Posterior cingulate gyrus (tissue), 11 donors: ENCODE measurements around the gene ZCCHC17.

Source experiments
- DNase-seq, 10 donors: peaks; one replicate each; pipeline versions ENCODE4 v3.0.0 to v3.0.0-alpha.2; 2020 to 2021; ENCODE audit warnings: mixed read lengths in 3 of 10
- intact Hi-C: fragments of 100-400 bp; cut with DNase I; formaldehyde crosslinking; loops from one replicate; pipeline ENCODE4 v1.15.1; 2023

ZCCHC17 gene

DNA sequence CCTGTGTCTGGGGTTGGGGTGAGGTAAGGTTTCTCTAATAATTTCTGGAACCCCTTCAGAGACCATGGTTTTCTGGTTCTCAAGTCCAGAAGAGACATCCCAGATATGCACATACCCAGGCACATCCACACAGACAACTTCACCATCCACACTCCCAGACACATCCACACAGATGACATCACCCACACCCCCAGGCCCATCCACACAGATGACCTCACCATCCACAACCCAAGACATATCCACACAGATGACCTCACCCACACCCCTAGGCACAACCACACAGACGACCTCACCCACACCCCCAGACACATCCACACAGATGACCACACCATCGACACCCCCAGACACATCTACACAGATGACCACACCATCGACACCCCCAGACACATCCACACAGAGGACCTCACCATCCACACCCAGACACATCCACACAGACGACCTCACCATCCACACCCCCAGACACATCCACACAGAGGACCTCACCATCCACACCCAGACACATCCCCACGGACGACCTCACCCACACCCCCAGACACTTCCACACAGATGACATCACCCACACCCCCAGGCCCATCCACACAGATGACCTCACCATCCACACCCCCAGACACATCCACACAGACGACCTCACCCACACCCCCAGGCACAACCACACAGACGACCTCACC, 89.9 kb downstream of the ZCCHC17 start:
- intact Hi-C loops: loop anchor here (5.0 kb wide), 1 partner anchor 161 kb away; no protein-coding TSS in a partner anchor

GRCh38 chr1:31387612-31388011, 90.8 kb downstream of the ZCCHC17 start:
- peak in 1 of 10 donors; percentile 22 for DNase-seq
- intact Hi-C loops: loop anchor here (5.0 kb wide), 1 partner anchor 160 kb away; no protein-coding TSS in a partner anchor

More for the DNA sequence above, 89.9 kb downstream of the ZCCHC17 start:
- peak in 2 of 10 donors; percentile 30 to 34 for DNase-seq

GRCh38 chr1:31389616-31390015, 92.8 kb downstream of the ZCCHC17 start:
- intact Hi-C loops: loop anchor here (5.0 kb wide), 1 partner anchor 158 kb away; no protein-coding TSS in a partner anchor
- DNase-seq: no peak

- no peak for DNase-seq
- intact Hi-C loops: no loop called here
Measured at GRCh38 chr1:31390071-31390470, 93.2 kb downstream of the ZCCHC17 start.

DNA sequence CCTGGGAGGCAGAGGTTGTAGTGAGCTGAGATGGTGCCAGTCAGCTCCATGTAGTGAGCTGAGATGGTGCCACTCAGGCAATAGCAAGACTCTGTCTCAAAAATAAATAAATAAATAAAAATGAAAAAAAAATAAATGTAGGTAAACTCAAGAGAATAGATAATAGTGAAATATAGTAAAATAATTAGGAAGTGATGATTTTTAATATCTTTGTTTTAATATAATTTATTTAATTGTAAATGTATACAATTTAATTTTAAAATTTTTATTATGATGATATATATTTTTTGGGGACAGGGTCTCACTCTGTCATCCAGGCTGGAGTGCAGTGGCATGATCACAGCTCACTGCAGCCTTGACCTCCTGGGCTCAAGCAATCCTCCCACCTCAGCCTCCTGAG, 96.6 kb downstream of the ZCCHC17 start:
- intact Hi-C loops: no loop called here
- no peak for DNase-seq

DNA sequence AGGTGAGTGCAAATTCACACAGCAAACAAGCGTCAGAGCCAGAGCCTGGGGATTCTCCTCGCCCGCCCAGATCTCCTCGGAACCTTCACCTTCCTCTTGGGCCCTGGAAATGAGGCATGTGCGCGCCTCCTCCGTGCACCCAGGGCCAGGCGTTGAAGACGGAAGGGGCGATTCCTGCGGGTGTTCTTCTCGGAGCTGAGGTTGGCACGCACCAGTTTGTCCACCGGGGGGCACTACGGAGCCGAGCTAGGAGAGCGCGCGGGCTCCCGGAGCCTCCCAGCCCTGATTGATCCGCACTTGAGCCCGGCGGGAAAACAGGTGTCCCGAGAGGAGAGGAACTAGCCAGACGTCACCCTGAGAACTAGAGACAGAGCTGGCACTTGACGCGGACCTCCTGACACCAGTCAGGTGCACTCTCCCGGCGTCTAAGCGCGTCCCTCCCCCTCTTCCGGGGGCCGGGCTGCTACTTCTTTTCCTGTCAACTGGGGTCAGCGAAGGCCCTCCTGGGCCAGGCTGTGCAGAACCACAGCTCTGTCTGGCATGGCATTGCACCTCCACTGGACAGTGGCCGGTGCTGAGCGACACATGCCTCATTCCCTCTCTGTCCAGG, 97.9 kb downstream of the ZCCHC17 start:
- intact Hi-C loops: loop anchor here (1.0 kb wide), 1 partner anchor 28 kb away; no protein-coding TSS in a partner anchor
- DNase-seq: peak; percentile 57 to 97 (median 85)

GRCh38 chr1:31396633-31397351, 100.0 kb downstream of the ZCCHC17 start:
- DNase-seq: no peak
- intact Hi-C loops: no loop called here

DNA sequence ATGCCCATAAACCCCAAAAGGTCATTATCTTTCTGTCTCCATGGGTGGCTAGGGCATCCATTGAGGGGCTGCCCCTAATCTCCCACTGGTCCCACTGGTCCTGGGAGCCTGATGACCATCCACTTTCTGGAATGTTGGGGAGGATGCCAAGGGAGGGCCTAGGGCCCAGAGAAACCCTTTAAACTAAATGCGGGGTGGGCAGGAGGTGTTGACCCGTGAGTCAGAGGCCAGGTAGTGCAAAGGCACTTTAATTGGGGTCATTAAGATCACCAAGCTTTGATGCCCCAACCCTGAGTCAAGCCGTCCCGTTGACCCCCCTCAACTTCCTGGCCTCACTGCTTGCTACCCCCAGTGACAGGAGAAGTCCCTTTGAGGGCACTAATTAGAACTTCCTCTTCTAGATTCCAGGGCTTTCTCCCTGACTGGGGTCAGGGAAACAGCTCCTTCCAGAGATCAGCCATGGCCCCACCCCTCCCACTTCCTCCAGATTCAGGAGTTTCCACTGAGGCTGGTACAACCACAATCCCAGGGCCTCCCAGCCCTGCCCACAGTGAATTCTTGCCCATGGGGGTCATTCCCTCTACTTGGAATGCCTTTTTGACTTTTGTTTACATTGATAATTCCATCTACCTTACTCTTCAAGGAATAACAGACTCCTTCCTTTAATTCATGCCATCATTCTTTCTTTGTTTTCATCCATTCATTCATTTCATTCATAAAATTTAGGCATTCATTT, 100.7 kb downstream of the ZCCHC17 start:
- intact Hi-C loops: no loop called here

GRCh38 chr1:31398246-31398645, 101.4 kb downstream of the ZCCHC17 start:
- intact Hi-C loops: no loop called here
- no peak for DNase-seq

More for the DNA sequence above, 100.7 kb downstream of the ZCCHC17 start:
- no peak for DNase-seq

DNA sequence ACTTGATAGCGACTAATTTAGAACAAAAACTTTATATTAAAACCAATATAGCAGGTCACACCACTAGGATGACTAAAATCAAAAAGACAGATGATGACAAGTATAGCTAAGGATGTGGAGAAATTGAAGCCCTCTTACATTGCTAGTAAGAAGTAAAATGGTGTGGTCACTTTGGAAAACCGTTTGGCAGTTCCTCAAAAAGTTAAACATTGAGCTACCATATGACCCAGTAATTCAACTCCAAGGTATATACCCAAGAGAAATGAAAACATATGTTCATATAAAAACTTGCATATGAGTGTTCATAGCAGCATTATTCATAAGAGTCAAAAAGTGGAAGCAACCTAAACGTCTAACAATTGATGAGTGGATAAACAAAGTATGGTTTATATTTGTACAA, 103.1 kb downstream of the ZCCHC17 start:
- DNase-seq: no peak
- intact Hi-C loops: no loop called here

- intact Hi-C loops: no loop called here
- DNase-seq: no peak
Measured at GRCh38 chr1:31400393-31400792, 103.6 kb downstream of the ZCCHC17 start.

- intact Hi-C loops: no loop called here
Measured at GRCh38 chr1:31401241-31401640, 104.4 kb downstream of the ZCCHC17 start.

DNA sequence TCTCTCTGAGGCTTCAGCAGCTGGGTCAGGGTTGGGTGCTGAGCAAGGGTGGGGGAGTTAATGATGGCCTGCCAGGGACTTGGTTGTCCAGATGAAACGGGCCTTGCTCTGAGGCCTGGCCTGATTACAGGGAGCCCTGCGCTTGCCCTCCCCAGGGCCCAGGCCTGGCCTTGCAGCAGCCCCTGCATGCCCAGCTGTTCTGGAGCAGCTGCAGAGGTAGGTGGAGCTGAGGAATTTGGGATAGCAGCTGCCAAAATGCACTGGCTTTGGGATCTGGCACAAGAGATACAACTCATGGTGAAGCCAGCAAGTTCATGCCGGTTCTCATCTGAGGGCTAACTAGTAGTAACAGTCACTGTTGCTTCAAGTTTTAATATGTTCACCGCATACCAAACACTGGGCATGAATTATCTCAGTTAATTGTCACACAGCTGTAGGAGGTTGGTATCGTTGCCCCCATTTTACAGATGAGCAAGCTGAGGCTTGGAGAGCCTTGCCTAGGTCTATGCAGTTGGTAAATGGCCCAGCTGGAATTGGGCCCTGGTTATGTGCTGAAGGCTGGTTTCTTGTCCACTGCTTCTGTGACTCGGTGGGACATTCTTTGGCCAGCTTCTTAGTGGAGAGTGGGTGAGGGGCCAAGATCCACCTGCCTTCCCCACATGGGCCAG, 108.9 kb downstream of the ZCCHC17 start:
- intact Hi-C loops: no loop called here
- DNase-seq: no peak

More at GRCh38 chr1:31401241-31401640, 104.4 kb downstream of the ZCCHC17 start:
- no peak for DNase-seq

GRCh38 chr1:31407029-31407626, 110.3 kb downstream of the ZCCHC17 start:
- no peak for DNase-seq
- intact Hi-C loops: no loop called here

DNA sequence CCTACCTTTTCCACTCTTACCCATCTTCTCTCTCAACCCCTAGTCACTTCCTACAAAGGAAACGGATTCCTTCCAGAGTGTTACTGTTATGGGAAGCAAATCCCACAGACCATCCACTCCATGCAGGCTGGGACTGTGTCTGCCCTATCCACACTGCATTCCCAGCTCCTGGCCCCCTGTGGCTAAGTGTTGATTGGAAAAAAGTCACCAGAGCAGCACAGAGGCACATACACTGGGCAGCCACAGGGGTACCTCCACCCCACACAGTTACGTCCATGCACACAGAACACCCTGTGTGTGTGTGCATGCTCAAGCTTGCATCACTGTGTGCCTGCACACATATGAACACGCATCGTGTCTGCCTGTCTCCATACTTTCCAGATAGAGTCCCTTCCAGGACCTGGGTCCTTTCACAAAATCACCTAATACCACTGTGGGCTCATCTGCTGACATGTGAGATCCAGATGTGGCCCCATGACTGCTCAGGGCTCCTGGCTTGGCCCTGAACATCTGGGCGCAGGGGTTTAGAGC, 112.0 kb downstream of the ZCCHC17 start:
- intact Hi-C loops: no loop called here
- DNase-seq: no peak

DNA sequence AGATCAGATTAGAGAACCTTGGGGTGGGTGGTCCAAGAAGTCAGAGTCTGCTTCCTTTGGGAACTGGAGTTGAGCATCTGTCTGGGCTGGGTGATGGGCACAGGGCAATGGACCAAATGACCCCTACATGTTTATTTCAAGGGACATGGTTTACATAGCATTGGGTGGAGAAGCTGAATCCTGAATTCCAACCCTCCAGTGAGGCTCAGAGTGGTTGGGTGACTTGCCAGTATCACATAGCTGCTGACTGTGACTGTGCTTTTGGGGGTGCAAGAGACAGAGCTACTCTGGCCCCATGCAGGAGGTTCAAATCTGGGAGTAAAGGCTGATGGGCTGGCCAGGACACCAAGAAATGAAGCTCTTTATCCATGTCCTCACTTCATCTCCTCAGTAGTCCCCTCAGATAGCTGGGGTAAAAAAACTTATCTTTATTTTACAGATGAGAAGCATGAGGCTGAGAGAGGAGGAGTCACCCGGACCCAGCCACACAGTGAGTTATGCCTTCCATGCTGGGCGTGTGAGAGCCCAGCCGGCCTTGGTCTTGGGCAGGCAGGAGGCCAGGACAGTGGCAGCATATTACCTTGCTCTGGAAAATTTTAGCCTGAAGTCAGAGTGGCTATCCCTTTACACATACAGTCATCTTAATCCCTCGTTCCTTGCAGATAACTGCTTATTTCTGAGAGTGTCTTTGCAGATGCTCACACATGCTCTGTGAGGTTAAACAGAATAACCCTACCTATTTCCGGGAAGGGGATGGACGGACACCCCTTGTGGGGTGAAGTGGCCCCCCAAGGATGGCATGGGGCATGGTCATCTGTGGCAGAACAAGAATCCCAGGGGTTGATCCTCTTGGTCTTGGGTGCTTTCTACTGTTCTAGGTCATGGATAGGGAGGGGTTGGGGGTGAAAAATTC, 113.4 kb downstream of the ZCCHC17 start:
- DNase-seq: peak in 1 of 10 donors; percentile 46
- intact Hi-C loops: no loop called here

DNA sequence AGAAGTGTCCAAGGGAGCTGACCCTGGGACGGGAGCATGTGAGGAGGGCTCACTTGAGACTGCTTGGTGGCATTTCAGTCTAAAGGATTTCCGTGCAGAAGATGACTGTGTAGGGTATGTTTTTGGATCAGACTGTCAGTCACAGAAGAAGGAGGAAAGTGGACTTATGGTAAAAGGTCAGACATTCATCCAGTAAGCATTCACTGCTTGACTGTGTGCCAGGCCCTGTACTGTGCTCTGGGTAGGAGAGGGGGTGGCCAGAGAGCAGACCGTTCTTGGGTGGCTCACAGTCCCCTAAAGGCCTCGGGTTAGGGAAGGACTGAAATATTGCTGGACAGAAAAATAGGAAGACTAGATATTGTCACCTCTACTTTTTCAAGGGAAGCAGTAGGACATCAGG, 114.0 kb downstream of the ZCCHC17 start:
- peak in 1 of 10 donors; percentile 30 for DNase-seq
- intact Hi-C loops: no loop called here

- intact Hi-C loops: no loop called here
- no peak for DNase-seq
Measured at GRCh38 chr1:31412205-31412604, 115.4 kb downstream of the ZCCHC17 start.
